Hippocampal formation (tissue), 2 donors: ENCODE data around the gene SCAPER.

Experiments
- DNase-seq, 2 donors: peaks; one replicate each; lab custom pipeline; 2025; lab: John Stamatoyannopoulos, UW

SCAPER gene

GRCh38 chr15:76667943-76668715, 237.0 kb downstream of the SCAPER start:
- no peak for DNase-seq

- DNase-seq, result no peak
Observed at GRCh38 chr15:76664895-76665294, 240.2 kb downstream of the SCAPER start.

GRCh38 chr15:76664411-76664810, 240.7 kb downstream of the SCAPER start:
- DNase-seq, result no peak

GRCh38 chr15:76663529-76663928, 241.6 kb downstream of the SCAPER start:
- no peak for DNase-seq

GRCh38 chr15:76648732-76649444, 256.3 kb downstream of the SCAPER start:
- no peak for DNase-seq

GRCh38 chr15:76647612-76648011, 257.5 kb downstream of the SCAPER start:
- no peak for DNase-seq

- no peak for DNase-seq
Observed at GRCh38 chr15:76644646-76645045, 260.5 kb downstream of the SCAPER start.

GRCh38 chr15:76642671-76643070, 262.5 kb downstream of the SCAPER start:
- DNase-seq, result no peak

GRCh38 chr15:76637166-76637565, 268.0 kb downstream of the SCAPER start:
- DNase-seq, result no peak

GRCh38 chr15:76636059-76636458, 269.1 kb downstream of the SCAPER start:
- DNase-seq, result no peak

- no peak for DNase-seq
Observed at GRCh38 chr15:76626611-76627010, 278.5 kb downstream of the SCAPER start.

- DNase-seq, result no peak
Observed at GRCh38 chr15:76625267-76625666, 279.9 kb downstream of the SCAPER start.

- no peak for DNase-seq
Observed at GRCh38 chr15:76614725-76615124, 290.4 kb downstream of the SCAPER start.

- no peak for DNase-seq
Observed at GRCh38 chr15:76588811-76589747, 316.1 kb downstream of the SCAPER start.

GRCh38 chr15:76585576-76585897, 319.6 kb downstream of the SCAPER start:
- no peak for DNase-seq

GRCh38 chr15:76584868-76585575, 320.1 kb downstream of the SCAPER start:
- DNase-seq, result no peak

GRCh38 chr15:76582550-76582949, 322.6 kb downstream of the SCAPER start:
- DNase-seq, result no peak

GRCh38 chr15:76577879-76578512, 327.1 kb downstream of the SCAPER start:
- no peak for DNase-seq

GRCh38 chr15:76576523-76577279, 328.4 kb downstream of the SCAPER start:
- no peak for DNase-seq

GRCh38 chr15:76575679-76576078, 329.5 kb downstream of the SCAPER start:
- no peak for DNase-seq

- no peak for DNase-seq
Observed at GRCh38 chr15:76575274-76575673, 329.9 kb downstream of the SCAPER start.
